Measurements from ENCODE around the gene GREB1. TPM values are rescaled to one million over a fixed set of nuclear protein-coding genes. Genes with fewer than 3 reads are reported as not detected.

GREB1 gene
- total and polyA plus RNA-seq, 2 of the 13 experiments (the other 11 are each of a cell fraction or from before 2014, with no cell fraction given): 31.3 to 61.2 TPM

GRCh38 chr2:11535899-11536344 is 2.1 kb downstream of the GREB1 start (continued):
- TF ChIP-seq NR2C2 (CRISPR knock-in tag; IDR thresholded peaks at IDR 0.05; ENCODE audit: borderline replicate concordance): no peak
- TF ChIP-seq ZNF205 (CRISPR knock-in tag; IDR thresholded peaks at IDR 0.05): no peak
- no peak for TF ChIP-seq E2F2 (CRISPR knock-in tag; IDR thresholded peaks at IDR 0.05; ENCODE audit: borderline replicate concordance)
- TF ChIP-seq RFXANK (CRISPR knock-in tag; IDR thresholded peaks at IDR 0.05): no peak
- no peak for TF ChIP-seq ZNF597 (CRISPR knock-in tag; IDR thresholded peaks at IDR 0.05)
- TF ChIP-seq HNF4A (CRISPR knock-in tag; IDR thresholded peaks at IDR 0.05): no peak; the same call in 1 of the 2 replicates
- TF ChIP-seq ZNF34 (CRISPR knock-in tag; IDR thresholded peaks at IDR 0.05; ENCODE audit: borderline replicate concordance): no peak
- TF ChIP-seq NR2F2 (IDR thresholded peaks at IDR 0.05; ENCODE audit: borderline replicate concordance, low read depth): no peak; the same call in 1 of the 2 replicates
- TF ChIP-seq EP300 (IDR thresholded peaks at IDR 0.05; ENCODE audit: low read depth in 2 of 2, low read length in 2 of 2): peak in 1 of 2 experiments; percentile 0; a peak in 1 of 4 replicates
- TF ChIP-seq EP300 (CRISPR knock-in tag; IDR thresholded peaks at IDR 0.05; ENCODE audit: borderline replicate concordance): no peak
- TF ChIP-seq ZNF225 (CRISPR knock-in tag; IDR thresholded peaks at IDR 0.05): 0 out of 2 replicates have a peak, but pooled peaks have one; percentile 43
- TF ChIP-seq ZNF556 (CRISPR knock-in tag; IDR thresholded peaks at IDR 0.05; ENCODE audit: borderline replicate concordance): no peak
- TF ChIP-seq ZNF7 (CRISPR knock-in tag; IDR thresholded peaks at IDR 0.05): no peak
- no peak for TF ChIP-seq FOXP1 (IDR thresholded peaks at IDR 0.05)
- 0 out of 2 replicates have a peak, but pooled peaks have one; percentile 18 for TF ChIP-seq FOXP1 (CRISPR knock-in tag; IDR thresholded peaks at IDR 0.05)
- TF ChIP-seq NFYB (CRISPR knock-in tag; IDR thresholded peaks at IDR 0.05): peak; percentile 70
- no peak for TF ChIP-seq ARID2 (CRISPR knock-in tag; IDR thresholded peaks at IDR 0.05; ENCODE audit: borderline replicate concordance)
- 0 out of 2 replicates have a peak, but pooled peaks have one; percentile 42 for TF ChIP-seq ZNF143 (CRISPR knock-in tag; IDR thresholded peaks at IDR 0.05)
- TF ChIP-seq TAF15 (IDR thresholded peaks at IDR 0.05; ENCODE audit: low read depth, low read length, poor library complexity, severe bottlenecking): no peak
- no peak for TF ChIP-seq HOMEZ (CRISPR knock-in tag; IDR thresholded peaks at IDR 0.05; ENCODE audit: low read depth)
- no peak for TF ChIP-seq ZNF451 (CRISPR knock-in tag; IDR thresholded peaks at IDR 0.05)
- TF ChIP-seq ZNF446 (CRISPR knock-in tag; IDR thresholded peaks at IDR 0.05): no peak
- TF ChIP-seq ZNF33B (CRISPR knock-in tag; IDR thresholded peaks at IDR 0.05): peak; percentile 47; the same call in 1 of the 2 replicates
- peak; percentile 97 for TF ChIP-seq ZNF317 (CRISPR knock-in tag; IDR thresholded peaks at IDR 0.05)
- TF ChIP-seq TFDP1 (CRISPR knock-in tag; IDR thresholded peaks at IDR 0.05; ENCODE audit: borderline replicate concordance): peak; percentile 46; the same call in 1 of the 2 replicates

Measured in HepG2 (cell line).